Epithelial cell of proximal tubule (primary cell): ENCODE measurements around the gene KIRREL3. TPM values are rescaled to one million over a fixed set of nuclear protein-coding genes. Genes with fewer than 3 reads are reported as not detected.

ENCODE experiments used
- DNase-seq: peaks from one replicate; pipeline ENCODE4 v3.0.0-alpha.2; 2011; ENCODE audit warnings: low read depth
- H3K4me3 ChIP-seq: 2 replicates; pipeline ENCODE4 v1.5.1; 2011; ENCODE audit warnings: low read depth, mild to moderate bottlenecking, low read length
- CTCF ChIP-seq: conservative IDR thresholded peaks from 2 replicates; pipeline ENCODE4 v1.5.1; 2012; ENCODE audit warnings: low read depth, mild to moderate bottlenecking, low read length
- total RNA-seq: library from RNA; depleted of rRNA; stranded (reverse); fragments of >200 nt; gene quantifications from 2 replicates; pipeline ENCODE4 v1.2.3, GENCODE V29; 2015

KIRREL3 gene
- total RNA-seq, 1 donor from 2014 or later = 5.1 TPM

DNA sequence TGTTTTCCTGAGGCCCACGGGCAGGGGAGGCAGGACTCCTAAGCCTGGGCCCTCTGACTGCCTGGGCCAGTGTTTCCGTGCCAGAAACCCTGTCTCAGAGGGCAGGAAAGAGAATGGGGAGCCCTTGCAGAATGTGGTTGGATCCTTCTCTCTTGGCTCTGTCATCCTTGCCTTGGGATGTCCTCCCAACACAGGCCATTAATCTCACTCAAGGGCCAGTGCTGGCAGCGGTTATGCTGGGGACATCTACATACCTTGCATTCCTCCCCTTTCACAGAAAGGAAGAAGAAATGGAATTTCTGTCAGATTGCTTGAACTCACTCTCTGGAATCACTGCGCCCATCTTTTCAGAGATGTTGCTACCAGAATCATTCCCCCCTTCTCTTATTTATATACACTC, 296.9 kb downstream of the KIRREL3 start:
- no peak overlapping the region for H3K4me3 ChIP-seq
- no peak for DNase-seq
- TF ChIP-seq CTCF = no peak

DNA sequence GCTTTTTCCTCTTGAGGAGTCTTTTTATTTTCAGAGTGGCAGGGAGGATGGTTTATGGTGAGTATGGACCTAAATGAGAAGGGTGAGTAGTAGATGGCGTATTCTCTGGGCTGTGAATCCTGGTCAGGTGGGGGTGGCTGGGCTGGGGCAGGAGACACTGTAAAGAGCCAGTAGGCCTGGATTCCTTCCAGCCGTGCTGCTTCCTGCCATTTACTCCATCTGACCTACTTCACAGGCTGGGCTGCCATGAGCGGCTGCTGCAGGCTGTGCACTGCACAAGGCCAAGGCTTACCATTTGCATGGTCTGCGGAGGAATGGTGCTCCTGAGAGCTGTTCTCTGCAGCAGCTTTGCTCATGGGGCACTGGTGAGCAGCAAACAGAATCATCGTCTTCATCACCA, 297.6 kb downstream of the KIRREL3 start:
- no peak for TF ChIP-seq CTCF
- DNase-seq = no peak
- H3K4me3 ChIP-seq = no peak overlapping the region

DNA sequence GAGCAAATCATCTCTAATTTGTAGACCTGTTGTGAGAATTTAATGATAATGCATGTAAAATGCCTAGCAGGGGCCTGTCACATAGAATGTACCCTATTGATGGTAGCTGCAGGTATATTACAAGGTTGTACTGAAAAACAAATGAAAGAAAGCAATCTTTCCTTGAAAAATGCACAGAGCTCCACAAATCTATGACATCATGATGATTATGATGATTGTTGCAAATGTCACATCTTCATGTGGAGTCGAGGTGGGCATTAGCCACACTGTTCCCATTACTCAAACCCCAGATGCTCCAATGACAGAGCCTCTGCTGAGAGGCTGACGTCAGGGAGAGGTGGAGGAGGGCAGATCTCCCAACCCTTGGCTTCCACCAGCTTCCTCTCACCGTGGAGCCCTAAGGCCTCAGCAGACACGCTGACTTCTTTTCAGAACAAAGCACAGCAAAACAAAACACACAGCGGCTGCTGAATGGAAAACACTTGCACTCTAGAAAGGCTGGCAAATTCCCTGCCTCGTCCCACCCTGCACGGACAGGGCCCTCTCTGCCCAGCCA, 298.3 kb downstream of the KIRREL3 start:
- no peak overlapping the region for H3K4me3 ChIP-seq
- DNase-seq = no peak
- no peak for TF ChIP-seq CTCF

- no peak for TF ChIP-seq CTCF
- H3K4me3 ChIP-seq = no peak overlapping the region
- no peak for DNase-seq
Measured at GRCh38 chr11:126701520-126701897, 299.1 kb downstream of the KIRREL3 start.

- H3K4me3 ChIP-seq = no peak overlapping the region
- no peak for TF ChIP-seq CTCF
- no peak for DNase-seq
Measured at GRCh38 chr11:126700768-126701519, 299.6 kb downstream of the KIRREL3 start.

DNA sequence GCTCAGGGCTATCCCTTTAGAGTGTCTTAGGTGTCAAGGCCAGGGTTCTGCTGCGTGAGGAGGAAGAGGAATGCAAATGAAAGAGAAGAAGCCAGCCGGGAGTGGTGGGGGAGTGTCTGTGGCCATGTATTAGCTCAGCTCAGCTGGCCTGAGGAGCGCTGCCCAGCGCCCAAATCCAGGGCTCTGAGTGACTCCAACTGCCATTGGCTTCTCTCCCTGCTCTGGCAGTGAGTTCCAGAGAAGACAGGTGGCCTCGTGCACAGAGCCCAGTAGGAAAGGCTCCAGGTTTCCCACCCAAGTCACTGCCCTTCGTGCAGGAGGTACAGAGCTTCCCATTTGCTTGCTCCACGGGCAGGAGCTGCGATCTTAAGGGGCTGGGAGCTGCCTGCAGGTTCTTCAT, 302.0 kb downstream of the KIRREL3 start:
- DNase-seq = no peak
- no peak for TF ChIP-seq CTCF

DNA sequence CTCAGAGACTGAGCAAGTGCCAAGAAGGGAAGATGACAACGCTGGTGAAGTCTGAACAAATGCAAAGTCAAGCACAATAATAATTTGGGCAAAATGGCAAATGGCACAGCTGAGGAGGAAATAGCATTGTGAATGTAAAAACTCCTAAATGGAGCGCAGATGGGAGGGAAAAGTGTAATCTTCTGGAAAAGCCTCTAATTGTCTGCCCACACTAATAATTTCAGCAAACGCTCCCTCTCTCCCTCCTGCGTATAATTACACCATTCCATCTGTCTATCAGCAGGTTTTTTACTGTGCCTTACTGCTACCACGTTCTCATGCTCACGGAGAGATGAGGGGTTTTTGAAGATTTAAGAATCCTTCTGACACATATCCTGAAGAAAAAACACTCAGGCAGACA, 302.6 kb downstream of the KIRREL3 start:
- TF ChIP-seq CTCF = no peak
- no peak for DNase-seq
- no peak overlapping the region for H3K4me3 ChIP-seq

More for the DNA sequence above, 302.0 kb downstream of the KIRREL3 start:
- H3K4me3 ChIP-seq = no peak overlapping the region
